Caco-2 (cell line): ENCODE data around the gene RTL1. TPM values are rescaled to one million over a fixed set of nuclear protein-coding genes. Genes with fewer than 3 reads are reported as not detected.

Source experiments
- BruUV-seq: library from RNA; stranded (reverse); fragments of 400-500 nt; replicated peaks from 2 replicates; lab custom pipeline; 2021; lab: Mats Ljungman, UMichigan
- CTCF ChIA-PET: fragments of 300-600 bp; sonication (Branson Sonifier 250); formaldehyde crosslinking; loops from one replicate; lab custom pipeline; 2022; ENCODE audit warnings: antibody characterized with exemption; lab: Charles Lee
- POLR2A ChIA-PET: fragments of 300-600 bp; sonication (Branson Sonifier 250); formaldehyde crosslinking; loops from one replicate; lab custom pipeline; 2022; ENCODE audit warnings: antibody characterized with exemption; lab: Charles Lee
- DNase-seq, 2 experiments: peaks; one replicate each; pipeline versions ENCODE4 v3.0.0 to v3.0.0-alpha.2; 2020 to 2022
- H3K27me3 ChIP-seq: replicated peaks from 2 replicates; pipeline ENCODE4 v1.6.0; 2011; ENCODE audit warnings: low read length; ENCODE audit not compliant: control insufficient read depth, insufficient read depth
- H3K36me3 ChIP-seq: 2 replicates; pipeline ENCODE4 v1.5.1; 2011; ENCODE audit warnings: low read length; ENCODE audit not compliant: control insufficient read depth, insufficient read depth
- H3K4me1 ChIP-seq: fragments of 250-450 bp; sonication (Bioruptor Pico); 2 replicates; pipeline ENCODE4 v1.5.1; 2020; ENCODE audit warnings: mild to moderate bottlenecking
- H3K4me3 ChIP-seq: 2 replicates; pipeline ENCODE4 v1.5.1; 2011; ENCODE audit warnings: low read depth, mild to moderate bottlenecking, control low read depth, low read length
- H3K9me3 ChIP-seq: fragments of 250-450 bp; sonication (Bioruptor Pico); 2 replicates; pipeline ENCODE4 v1.5.1; 2020; ENCODE audit warnings: mild to moderate bottlenecking, moderate library complexity
- H3K27ac Mint-ChIP-seq: one replicate; pipeline ENCODE4 v1.8.0; 2022; ENCODE audit warnings: mixed read lengths; ENCODE audit not compliant: unreplicated experiment
- H3K27me3 Mint-ChIP-seq: one replicate; pipeline ENCODE4 v1.8.0; 2022; ENCODE audit warnings: mixed read lengths; ENCODE audit not compliant: insufficient read depth, unreplicated experiment
- H3K36me3 Mint-ChIP-seq: one replicate; pipeline ENCODE4 v1.8.0; 2022; ENCODE audit warnings: mild to moderate bottlenecking, mixed read lengths; ENCODE audit not compliant: insufficient read depth, unreplicated experiment
- H3K4me1 Mint-ChIP-seq: one replicate; pipeline ENCODE4 v1.8.0; 2022; ENCODE audit warnings: low read depth, mixed read lengths; ENCODE audit not compliant: unreplicated experiment
- H3K4me3 Mint-ChIP-seq: one replicate; pipeline ENCODE4 v1.8.0; 2022; ENCODE audit warnings: mild to moderate bottlenecking, moderate library complexity, mixed read lengths; ENCODE audit not compliant: unreplicated experiment
- H3K9me3 Mint-ChIP-seq: one replicate; pipeline ENCODE4 v1.8.0; 2022; ENCODE audit warnings: mixed read lengths; ENCODE audit not compliant: unreplicated experiment
- intact Hi-C: fragments of 100-400 bp; cut with micrococcal nuclease; formaldehyde crosslinking; loops from one replicate; pipeline ENCODE4 v1.10.0; 2022; ENCODE audit not compliant: unreplicated experiment
- total RNA-seq: library from RNA; stranded (reverse); gene quantifications from 2 replicates; pipeline ENCODE4 v1.2.3, GENCODE V29; 2022
- TF ChIP-seq, protein P1 (sequence below), 2 experiments: fragments of 200-600 bp in 1 of 2; IDR thresholded peaks; 1 replicate in 1 of 2; 2 replicates in 1 of 2; pipeline versions ENCODE4 v1.5.1 to v1.8.0; 2011 to 2022; ENCODE audit warnings: antibody characterized with exemption in 1 of 2, control low read depth in 1 of 2, inconsistent platforms in 1 of 2, low read depth in 1 of 2, low read length in 1 of 2, mild to moderate bottlenecking in 1 of 2, moderate library complexity in 1 of 2; ENCODE audit not compliant: insufficient read depth in 1 of 2, severe bottlenecking in 1 of 2, unreplicated experiment in 1 of 2

The RTL1 gene
- total RNA-seq, 1 experiment from 2014 or later = not detected

DNA sequence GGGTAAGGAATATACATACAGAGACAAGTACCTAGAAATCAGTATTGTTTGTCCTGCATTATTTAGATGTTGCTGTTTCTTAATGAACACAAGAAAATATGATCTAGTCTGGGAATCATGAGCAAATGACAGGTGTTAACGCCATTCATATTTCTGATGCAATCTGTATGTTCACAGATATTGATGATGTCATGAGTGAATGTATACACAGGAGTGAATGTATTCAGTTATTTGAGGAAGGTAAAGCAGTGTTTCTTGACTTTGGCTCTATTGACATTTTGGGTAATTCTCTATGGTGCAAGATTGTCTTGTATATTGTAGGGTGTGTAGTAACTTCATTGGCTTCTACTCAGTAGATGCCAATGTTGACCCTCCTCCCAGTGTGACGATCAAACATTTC, 26.7 kb upstream of the RTL1 start:
- H3K36me3 ChIP-seq = no peaks in the 10 kb centered on the region
- CTCF ChIA-PET = no interaction called here
- no TSS peak for BruUV-seq
- no peaks in the 10 kb centered on the region for H3K27me3 ChIP-seq
- H3K9me3 Mint-ChIP-seq = no peaks in the 10 kb centered on the region
- H3K27me3 Mint-ChIP-seq = no peaks in the 10 kb centered on the region
- no peak for DNase-seq
- no peaks in the 10 kb centered on the region for H3K4me1 Mint-ChIP-seq
- H3K4me3 Mint-ChIP-seq = no peak overlapping the region
- intact Hi-C loops = no loop called here
- H3K36me3 Mint-ChIP-seq = no peaks in the 10 kb centered on the region
- TF ChIP-seq, protein P1, sequence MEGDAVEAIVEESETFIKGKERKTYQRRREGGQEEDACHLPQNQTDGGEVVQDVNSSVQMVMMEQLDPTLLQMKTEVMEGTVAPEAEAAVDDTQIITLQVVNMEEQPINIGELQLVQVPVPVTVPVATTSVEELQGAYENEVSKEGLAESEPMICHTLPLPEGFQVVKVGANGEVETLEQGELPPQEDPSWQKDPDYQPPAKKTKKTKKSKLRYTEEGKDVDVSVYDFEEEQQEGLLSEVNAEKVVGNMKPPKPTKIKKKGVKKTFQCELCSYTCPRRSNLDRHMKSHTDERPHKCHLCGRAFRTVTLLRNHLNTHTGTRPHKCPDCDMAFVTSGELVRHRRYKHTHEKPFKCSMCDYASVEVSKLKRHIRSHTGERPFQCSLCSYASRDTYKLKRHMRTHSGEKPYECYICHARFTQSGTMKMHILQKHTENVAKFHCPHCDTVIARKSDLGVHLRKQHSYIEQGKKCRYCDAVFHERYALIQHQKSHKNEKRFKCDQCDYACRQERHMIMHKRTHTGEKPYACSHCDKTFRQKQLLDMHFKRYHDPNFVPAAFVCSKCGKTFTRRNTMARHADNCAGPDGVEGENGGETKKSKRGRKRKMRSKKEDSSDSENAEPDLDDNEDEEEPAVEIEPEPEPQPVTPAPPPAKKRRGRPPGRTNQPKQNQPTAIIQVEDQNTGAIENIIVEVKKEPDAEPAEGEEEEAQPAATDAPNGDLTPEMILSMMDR (IDR thresholded peaks at IDR 0.05; ENCODE audit: insufficient read depth in 1 of 2, low read depth in 1 of 2, low read length in 1 of 2, severe bottlenecking in 1 of 2, unreplicated experiment in 1 of 2) = no peak
- no peaks in the 10 kb centered on the region for H3K4me1 ChIP-seq
- POLR2A ChIA-PET = no interaction called here
- no peak overlapping the region for H3K27ac Mint-ChIP-seq
- no peaks in the 10 kb centered on the region for H3K9me3 ChIP-seq
- no peak overlapping the region for H3K4me3 ChIP-seq

- no TSS peak for BruUV-seq
- peaks cover 6% of the 10 kb centered on the region for H3K27me3 Mint-ChIP-seq
- DNase-seq = no peak
- TF ChIP-seq, protein P1 (IDR thresholded peaks at IDR 0.05; ENCODE audit: insufficient read depth in 1 of 2, low read depth in 1 of 2, low read length in 1 of 2, severe bottlenecking in 1 of 2, unreplicated experiment in 1 of 2) = no peak
- intact Hi-C loops = no loop called here
- H3K9me3 Mint-ChIP-seq = no peaks in the 10 kb centered on the region
- no peaks in the 10 kb centered on the region for H3K9me3 ChIP-seq
- POLR2A ChIA-PET = no interaction called here
- no peaks in the 10 kb centered on the region for H3K4me1 ChIP-seq
- CTCF ChIA-PET = no interaction called here
- no peaks in the 10 kb centered on the region for H3K4me1 Mint-ChIP-seq
- H3K4me3 Mint-ChIP-seq = no peak overlapping the region
- H3K36me3 ChIP-seq = no peaks in the 10 kb centered on the region
- H3K4me3 ChIP-seq = no peak overlapping the region
- no peak overlapping the region for H3K27ac Mint-ChIP-seq
- H3K36me3 Mint-ChIP-seq = no peaks in the 10 kb centered on the region
- H3K27me3 ChIP-seq = no peaks in the 10 kb centered on the region
Measured at GRCh38 chr14:100915560-100915959, 12.0 kb upstream of the RTL1 start.

GRCh38 chr14:100914597-100915021, 11.1 kb upstream of the RTL1 start:
- Mint-ChIP-seq H3K4me3 (no peak overlapping the region), H3K36me3 (no peaks in the 10 kb centered on the region), H3K27ac (no peak overlapping the region), H3K4me1 (no peaks in the 10 kb centered on the region), H3K9me3 (no peaks in the 10 kb centered on the region), H3K27me3 (peaks cover 9% of the 10 kb centered on the region)
- ChIA-PET POLR2A (no interaction called here), CTCF (no interaction called here)
- TF ChIP-seq, protein P1 (IDR thresholded peaks at IDR 0.05; ENCODE audit: insufficient read depth in 1 of 2, low read depth in 1 of 2, low read length in 1 of 2, severe bottlenecking in 1 of 2, unreplicated experiment in 1 of 2) = no peak
- H3K4me3 ChIP-seq = no peak overlapping the region
- no TSS peak for BruUV-seq
- intact Hi-C loops = no loop called here
- H3K36me3 ChIP-seq = no peaks in the 10 kb centered on the region
- DNase-seq = no peak
- H3K9me3 ChIP-seq = no peaks in the 10 kb centered on the region
- H3K27me3 ChIP-seq = no peaks in the 10 kb centered on the region
- no peaks in the 10 kb centered on the region for H3K4me1 ChIP-seq
